Breast epithelium (tissue), 4 donors: ENCODE results near the gene CPEB4. TPM values are rescaled to one million over a fixed set of nuclear protein-coding genes. Genes with fewer than 3 reads are reported as not detected.
A peak's percentile ranks its signal among the peaks of the same experiment; 100 is the strongest.

ENCODE experiments used
- DNase-seq, 2 donors: peaks; one replicate each; pipeline ENCODE4 v3.0.0-alpha.2; 2019; ENCODE audit warnings: low spot score in 2 of 2
- H3K27ac ChIP-seq, 2 donors: fragments of 200-600 bp; sonication (generic) in 1 of 2; one replicate each; pipeline ENCODE4 v1.5.1; 2016 to 2019; ENCODE audit warnings: mild to moderate bottlenecking in 1 of 2
- H3K27me3 ChIP-seq, 2 donors: fragments of 200-600 bp; sonication (generic) in 1 of 2; one replicate each; pipeline versions ENCODE4 v1.5.1 to v1.6.0; 2017 to 2019; ENCODE audit warnings: control low read depth in 1 of 2, mild to moderate bottlenecking in 1 of 2
- H3K36me3 ChIP-seq: fragments of 200-600 bp; one replicate; pipeline ENCODE4 v1.5.1; 2019
- H3K4me1 ChIP-seq, 2 donors: fragments of 200-600 bp; sonication (generic); one replicate each; pipeline ENCODE4 v1.5.1; 2016 to 2019; ENCODE audit warnings: control low read depth in 1 of 2
- H3K4me3 ChIP-seq, 3 donors: fragments of 200-600 bp; sonication (generic); 1 replicate in 2 of 3; 2 replicates in 1 of 3; pipeline ENCODE4 v1.5.1; 2016 to 2019; ENCODE audit warnings: mild to moderate bottlenecking in 3 of 3, moderate library complexity in 2 of 3
- H3K9me3 ChIP-seq, 2 donors: fragments of 200-600 bp; sonication (generic) in 1 of 2; one replicate each; pipeline ENCODE4 v1.5.1; 2016 to 2019; ENCODE audit warnings: control low read depth in 1 of 2
- POLR2A ChIP-seq: fragments of 450-650 bp; IDR thresholded peaks from one replicate; pipeline ENCODE4 v1.6.1; 2016; ENCODE audit warnings: antibody characterized with exemption, mild to moderate bottlenecking, moderate library complexity
- POLR2AphosphoS5 ChIP-seq, 3 donors: sonication (generic); formaldehyde crosslinking; IDR thresholded peaks; one replicate each; pipeline ENCODE4 v1.6.1; 2017; ENCODE audit warnings: antibody characterized with exemption in 3 of 3
- intact Hi-C: fragments of 100-400 bp; cut with DNase I; formaldehyde crosslinking; loops from one replicate; pipeline ENCODE4 v1.15.1; 2023; ENCODE audit warnings: low total_unique reads
- total RNA-seq, 3 donors: library from RNA; depleted of rRNA; stranded (reverse); fragments of >200 nt; gene quantifications; one replicate each; pipeline ENCODE4 v1.1.0, GENCODE V29; 2016
- TF ChIP-seq, protein P1 (sequence below), 3 donors: fragments of 450-650 bp; IDR thresholded peaks; one replicate each; pipeline ENCODE4 v1.5.1; 2016 to 2017; ENCODE audit warnings: antibody characterized with exemption in 3 of 3, mild to moderate bottlenecking in 3 of 3, moderate library complexity in 3 of 3

Gene CPEB4
- total RNA-seq, 3 donors from 2014 or later: 36.4 to 71.7 (median 49.9) TPM

DNA sequence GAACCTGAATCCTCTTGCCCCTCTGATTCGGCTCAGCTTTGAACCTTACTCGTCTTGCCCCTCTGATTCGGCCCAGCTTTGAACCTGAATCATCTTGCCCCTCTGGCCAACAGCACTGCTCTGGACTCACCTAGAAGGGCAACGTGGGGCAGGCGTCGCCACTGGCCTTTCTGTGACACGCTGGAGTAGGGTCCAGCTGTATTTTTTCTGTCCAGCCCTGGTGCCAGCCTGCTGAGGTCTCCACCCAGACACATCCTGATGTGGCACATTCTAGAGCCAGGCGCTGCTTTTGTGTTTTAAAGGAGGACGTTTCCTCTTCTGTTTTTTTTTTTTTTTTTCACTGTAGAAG, 15.2 kb upstream of the CPEB4 start:
- no peak overlapping the region for H3K4me3 ChIP-seq
- no peaks in the 10 kb centered on the region for H3K9me3 ChIP-seq
- DNase-seq: no peak
- no peaks in the 10 kb centered on the region for H3K36me3 ChIP-seq
- TF ChIP-seq POLR2A (no peak), POLR2AphosphoS5 (IDR thresholded peaks at IDR 0.05) (no peak)
- TF ChIP-seq, protein P1, sequence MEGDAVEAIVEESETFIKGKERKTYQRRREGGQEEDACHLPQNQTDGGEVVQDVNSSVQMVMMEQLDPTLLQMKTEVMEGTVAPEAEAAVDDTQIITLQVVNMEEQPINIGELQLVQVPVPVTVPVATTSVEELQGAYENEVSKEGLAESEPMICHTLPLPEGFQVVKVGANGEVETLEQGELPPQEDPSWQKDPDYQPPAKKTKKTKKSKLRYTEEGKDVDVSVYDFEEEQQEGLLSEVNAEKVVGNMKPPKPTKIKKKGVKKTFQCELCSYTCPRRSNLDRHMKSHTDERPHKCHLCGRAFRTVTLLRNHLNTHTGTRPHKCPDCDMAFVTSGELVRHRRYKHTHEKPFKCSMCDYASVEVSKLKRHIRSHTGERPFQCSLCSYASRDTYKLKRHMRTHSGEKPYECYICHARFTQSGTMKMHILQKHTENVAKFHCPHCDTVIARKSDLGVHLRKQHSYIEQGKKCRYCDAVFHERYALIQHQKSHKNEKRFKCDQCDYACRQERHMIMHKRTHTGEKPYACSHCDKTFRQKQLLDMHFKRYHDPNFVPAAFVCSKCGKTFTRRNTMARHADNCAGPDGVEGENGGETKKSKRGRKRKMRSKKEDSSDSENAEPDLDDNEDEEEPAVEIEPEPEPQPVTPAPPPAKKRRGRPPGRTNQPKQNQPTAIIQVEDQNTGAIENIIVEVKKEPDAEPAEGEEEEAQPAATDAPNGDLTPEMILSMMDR (IDR thresholded peaks at IDR 0.05): no peak
- H3K27me3 ChIP-seq: no peaks in the 10 kb centered on the region
- peaks cover 0 to 8% of the 10 kb centered on the region in 2 donors for H3K4me1 ChIP-seq
- intact Hi-C loops: no loop called here
- peak overlapping the region; percentile 70 to 71 for H3K27ac ChIP-seq

- TF ChIP-seq POLR2A: no peak
- TF ChIP-seq, protein P1 (IDR thresholded peaks at IDR 0.05): no peak
- TF ChIP-seq POLR2AphosphoS5 (IDR thresholded peaks at IDR 0.05): no peak
- DNase-seq: no peak
- no peak overlapping the region for H3K4me3 ChIP-seq
- intact Hi-C loops: no loop called here
- no peaks in the 10 kb centered on the region for H3K27me3 ChIP-seq
- no peaks in the 10 kb centered on the region for H3K36me3 ChIP-seq
- peak overlapping the region in 1 of 2 donors; percentile 70 for H3K27ac ChIP-seq
- peaks cover 0 to 8% of the 10 kb centered on the region in 2 donors for H3K4me1 ChIP-seq
- no peaks in the 10 kb centered on the region for H3K9me3 ChIP-seq
Measured at GRCh38 chr5:173873306-173873922, 14.7 kb upstream of the CPEB4 start.

DNA sequence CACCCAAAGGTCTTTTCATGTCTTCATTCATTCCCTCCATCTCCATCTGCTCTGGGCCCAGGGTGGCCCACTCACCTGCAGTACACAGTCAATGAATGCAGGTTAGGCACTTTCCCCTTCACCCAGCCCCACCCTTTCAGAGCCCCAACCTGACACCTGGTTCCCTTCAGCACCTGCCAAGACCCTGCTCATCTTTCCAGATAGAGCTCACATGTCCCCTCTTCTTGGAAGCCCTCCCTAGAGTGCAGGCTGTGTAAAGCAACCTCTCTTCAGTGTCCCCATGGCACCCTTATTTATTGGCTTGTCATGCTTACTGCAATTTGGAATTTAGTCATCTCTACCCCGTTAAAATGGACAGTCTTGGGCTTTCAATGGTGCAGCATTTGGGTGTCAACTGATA, 13.0 kb upstream of the CPEB4 start:
- intact Hi-C loops: no loop called here
- Histone ChIP-seq H3K4me1 (peaks cover 0 to 4% of the 10 kb centered on the region in 2 donors), H3K36me3 (no peaks in the 10 kb centered on the region), H3K9me3 (no peaks in the 10 kb centered on the region), H3K27ac (no peak overlapping the region), H3K27me3 (no peaks in the 10 kb centered on the region), H3K4me3 (no peak overlapping the region)
- DNase-seq: no peak
- TF ChIP-seq POLR2AphosphoS5 (IDR thresholded peaks at IDR 0.05): no peak
- no peak for TF ChIP-seq POLR2A
- TF ChIP-seq, protein P1 (IDR thresholded peaks at IDR 0.05): no peak

DNA sequence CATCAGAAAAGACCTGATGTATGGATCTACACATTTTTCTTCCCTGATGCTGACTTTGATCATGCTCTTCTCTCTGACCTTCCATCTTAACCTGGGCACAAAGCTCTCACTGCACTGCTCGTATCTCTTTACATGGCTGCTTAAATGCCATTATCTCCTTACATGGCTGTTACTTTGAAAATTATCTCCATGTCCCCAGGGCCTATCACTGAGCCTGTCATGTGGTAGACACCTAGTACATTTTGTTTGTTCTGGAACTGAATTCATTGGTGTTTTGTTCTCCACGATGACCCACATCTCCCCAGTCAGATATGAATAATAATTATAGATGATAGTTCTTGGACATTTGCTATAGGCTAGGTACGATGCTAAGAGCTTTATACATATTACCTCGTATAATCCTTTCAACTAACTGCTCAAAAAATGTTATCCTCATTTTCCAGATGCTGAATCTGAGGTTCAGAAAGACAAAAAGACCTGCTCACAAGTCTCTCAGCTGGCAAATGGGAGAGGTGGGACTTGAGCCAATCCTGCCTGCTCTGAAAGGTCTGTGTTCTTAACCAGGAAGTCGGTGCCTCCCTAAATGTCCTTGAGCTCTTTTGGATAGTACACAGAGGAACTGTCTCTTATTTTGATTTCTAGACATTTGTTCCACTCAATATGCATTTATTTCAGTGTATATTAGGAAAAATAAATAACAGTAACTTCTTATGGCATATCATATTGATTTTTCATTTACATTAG, 9.8 kb upstream of the CPEB4 start:
- peak; percentile 77 to 90 for DNase-seq

More for the DNA sequence above, 9.8 kb upstream of the CPEB4 start:
- no peaks in the 10 kb centered on the region for H3K9me3 ChIP-seq
- H3K4me3 ChIP-seq: no peak overlapping the region
- H3K27ac ChIP-seq: peak overlapping the region; percentile 49 to 80
- intact Hi-C loops: no loop called here
- no peak for TF ChIP-seq POLR2AphosphoS5 (IDR thresholded peaks at IDR 0.05)
- TF ChIP-seq, protein P1 (IDR thresholded peaks at IDR 0.05): no peak
- TF ChIP-seq POLR2A: no peak
- no peaks in the 10 kb centered on the region for H3K36me3 ChIP-seq
- H3K27me3 ChIP-seq: no peaks in the 10 kb centered on the region
- peaks cover 0 to 4% of the 10 kb centered on the region in 2 donors for H3K4me1 ChIP-seq
